Forelimb muscle (tissue), 1 donor: Measurements from ENCODE around the gene RNF214. TPM values are rescaled to one million over a fixed set of nuclear protein-coding genes. Genes with fewer than 3 reads are reported as not detected.
"Not testable (repeated sequence)": the region's sequence is repeated elsewhere in the genome, so short reads cannot be mapped to it uniquely, and the experiment has no call there.

ENCODE experiments used
- DNase-seq: peaks from one replicate; pipeline ENCODE4 v3.0.0-alpha.2; 2013; ENCODE audit warnings: low read depth
- polyA plus RNA-seq: library from polyadenylated mRNA; unstranded; fragments of 120-200 nt; gene quantifications from one replicate; pipeline ENCODE4 v1.2.1, GENCODE V29; 2013; ENCODE audit not compliant: insufficient read length

Gene RNF214
- polyA plus RNA-seq, 1 donor = 17.8 TPM

- DNase-seq = no peak
These were observed 2.0 kb upstream of the RNF214 start for GRCh38 chr11:117230286-117230961.

GRCh38 chr11:117230999-117231841 is 1.3 kb upstream of the RNF214 start:
- no peak for DNase-seq

GRCh38 chr11:117231842-117232091 is 704 bp upstream of the RNF214 start, which contains the start of gene PCSK7:
TSS of gene PCSK7 (minus strand) at chr11:117232073. CDS start at chr11:117229844, 2,229 bp downstream.
- no peak for DNase-seq

- DNase-seq = no peak
These were observed 489 bp downstream of the RNF214 start for GRCh38 chr11:117232911-117233409.

- no peak for DNase-seq
These were observed 5.8 kb downstream of the RNF214 start for GRCh38 chr11:117238221-117238620.

- no peak for DNase-seq
These were observed 6.8 kb downstream of the RNF214 start for GRCh38 chr11:117239295-117239694.

- DNase-seq = no peak
These were observed 15.9 kb downstream of the RNF214 start for GRCh38 chr11:117248341-117248740.

- DNase-seq = no peak
These were observed 17.1 kb downstream of the RNF214 start for GRCh38 chr11:117249571-117249970.

- no peak for DNase-seq
These were observed 19.0 kb downstream of the RNF214 start for GRCh38 chr11:117251506-117251905.

- DNase-seq = no peak
These were observed 23.5 kb downstream of the RNF214 start for GRCh38 chr11:117255966-117256365.

- no peak for DNase-seq
These were observed 24.1 kb downstream of the RNF214 start for GRCh38 chr11:117256573-117256972.

GRCh38 chr11:117258576-117258975 is 26.1 kb downstream of the RNF214 start:
- no peak for DNase-seq

GRCh38 chr11:117259417-117259816 is 26.9 kb downstream of the RNF214 start:
- no peak for DNase-seq

GRCh38 chr11:117264624-117265323 is 32.3 kb downstream of the RNF214 start:
- DNase-seq = not testable (repeated sequence)

- no peak for DNase-seq
These were observed 33.3 kb downstream of the RNF214 start for GRCh38 chr11:117265745-117266144.

- no peak for DNase-seq
These were observed 37.4 kb downstream of the RNF214 start for GRCh38 chr11:117269856-117270255.

GRCh38 chr11:117271208-117271607 is 38.7 kb downstream of the RNF214 start:
- DNase-seq = no peak

- DNase-seq = not testable (repeated sequence)
These were observed 39.7 kb downstream of the RNF214 start for GRCh38 chr11:117272175-117272574.

- DNase-seq = no peak
These were observed 41.2 kb downstream of the RNF214 start for GRCh38 chr11:117273550-117274289.

- no peak for DNase-seq
These were observed 45.9 kb downstream of the RNF214 start for GRCh38 chr11:117278347-117278746.

- no peak for DNase-seq
These were observed 47.4 kb downstream of the RNF214 start for GRCh38 chr11:117279711-117280376.
